GM12878 (cell line): ENCODE results near the gene NFS1.

Source experiments
- CHD4 ChIP-seq: fragments of 200-600 bp; sonication (generic); IDR thresholded peaks from 2 replicates; pipeline ENCODE4 v1.6.1; 2016; ENCODE audit warnings: mild to moderate bottlenecking
- CTCF ChIP-seq, 3 experiments: IDR thresholded peaks in 2 of 3; conservative IDR thresholded peaks in 1 of 3; 2 replicates each; pipeline ENCODE4 v1.5.1; 2011; ENCODE audit warnings: low read depth in 3 of 3, low read length in 3 of 3, mild to moderate bottlenecking in 3 of 3, control low read depth in 2 of 3, moderate library complexity in 2 of 3, inconsistent platforms in 1 of 3, mixed read lengths in 1 of 3; ENCODE audit not compliant: control insufficient read depth in 2 of 3, insufficient read depth in 1 of 3; ENCODE audit errors: extremely low read depth in 1 of 3
- HDAC2 ChIP-seq: fragments of 200-600 bp; sonication (generic); IDR thresholded peaks from 2 replicates; pipeline ENCODE4 v1.6.1; 2017
- HDGF ChIP-seq: fragments of 450-650 bp; IDR thresholded peaks from 2 replicates; pipeline ENCODE4 v1.6.1; 2016; ENCODE audit warnings: antibody characterized with exemption
- ZNF207 ChIP-seq: fragments of 450-650 bp; IDR thresholded peaks from 2 replicates; pipeline ENCODE4 v1.6.1; 2014; ENCODE audit warnings: antibody characterized with exemption, mild to moderate bottlenecking, borderline replicate concordance

GRCh38 chr20:35743693-35744491 lies 44.7 kb upstream of the NFS1 start:
- TF ChIP-seq CTCF (IDR thresholded peaks at IDR 0.05 in 2 of 3, conservative IDR thresholded peaks at IDR 0.05 in 1 of 3; ENCODE audit: control insufficient read depth in 2 of 3, extremely low read depth in 1 of 3, insufficient read depth in 1 of 3, low read depth in 3 of 3, low read length in 3 of 3) (no peak), ZNF207 (no peak), HDAC2 (no peak), CHD4 (no peak), HDGF (0 out of 2 replicates have a peak, but pooled peaks have one; percentile 32)
